GM18507 (cell line): ENCODE data around the gene KIF2A.

Experiments
- DNase-seq: peaks from one replicate; pipeline ENCODE4 v3.0.0; 2011; ENCODE audit warnings: low read depth; ENCODE audit not compliant: insufficient read length; ENCODE audit errors: extremely low spot score
- FAIRE-seq: peaks from 2 replicates; lab custom pipeline; 2011; peaks lifted over from hg19 to GRCh38; lab: Jason Lieb, UNC

The KIF2A gene

GRCh38 chr5:62305715-62306322, at the start of gene KIF2A:
Gene KIF2A, plus strand, starts transcription at chr5:62306206. Its CDS starts 267 bp downstream, at chr5:62306473.
- peak; percentile 96 for FAIRE-seq
- peak; percentile 95 for DNase-seq

DNA sequence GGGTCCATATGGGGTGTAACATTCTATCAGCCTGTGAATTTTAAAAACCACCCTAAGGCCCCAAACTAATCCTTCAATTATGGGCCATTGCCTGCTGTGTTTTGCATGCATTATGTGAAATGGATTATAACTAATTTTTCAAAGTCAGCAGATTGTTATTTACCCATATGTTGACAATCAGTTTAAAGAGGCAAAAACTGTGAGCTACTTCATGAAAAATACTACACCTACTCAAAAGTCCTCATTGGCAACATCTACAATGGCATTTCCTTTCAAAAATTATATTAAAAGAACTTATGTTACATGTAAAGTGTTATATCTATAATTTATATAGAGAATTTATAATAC, 49.0 kb upstream of the KIF2A start:
- no peak for DNase-seq
- FAIRE-seq: no peak

GRCh38 chr5:62258654-62259053, 47.4 kb upstream of the KIF2A start:
- DNase-seq (no peak), FAIRE-seq (no peak)

- DNase-seq: no peak
- no peak for FAIRE-seq
Measured at GRCh38 chr5:62259699-62260250, 46.2 kb upstream of the KIF2A start.

DNA sequence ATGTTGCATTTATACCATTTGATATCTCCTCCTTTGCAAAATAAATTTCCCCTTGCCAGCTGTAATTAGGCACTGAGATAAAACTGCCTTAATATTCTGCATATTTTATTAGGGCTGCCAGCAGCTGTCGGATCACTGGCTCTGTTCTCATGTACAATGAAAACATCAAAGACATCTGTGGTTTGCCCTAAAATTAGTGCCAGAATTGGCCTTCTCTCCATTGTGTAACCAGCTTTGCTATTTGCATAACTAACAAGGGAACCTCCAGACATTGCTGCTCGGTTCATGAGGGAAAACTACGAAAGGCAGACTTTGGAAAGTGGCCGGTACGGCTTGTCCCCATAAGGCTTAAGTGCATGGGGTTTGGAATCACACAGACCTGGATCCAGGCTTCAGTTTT, 45.5 kb upstream of the KIF2A start:
- no peak for FAIRE-seq

GRCh38 chr5:62263401-62263800, 42.6 kb upstream of the KIF2A start:
- FAIRE-seq (no peak), DNase-seq (no peak)

More for the DNA sequence above, 45.5 kb upstream of the KIF2A start:
- no peak for DNase-seq

- DNase-seq: no peak
- no peak for FAIRE-seq
Measured at GRCh38 chr5:62265648-62266112, 40.3 kb upstream of the KIF2A start.

GRCh38 chr5:62266573-62266972, 39.4 kb upstream of the KIF2A start:
- DNase-seq (no peak), FAIRE-seq (no peak)

DNA sequence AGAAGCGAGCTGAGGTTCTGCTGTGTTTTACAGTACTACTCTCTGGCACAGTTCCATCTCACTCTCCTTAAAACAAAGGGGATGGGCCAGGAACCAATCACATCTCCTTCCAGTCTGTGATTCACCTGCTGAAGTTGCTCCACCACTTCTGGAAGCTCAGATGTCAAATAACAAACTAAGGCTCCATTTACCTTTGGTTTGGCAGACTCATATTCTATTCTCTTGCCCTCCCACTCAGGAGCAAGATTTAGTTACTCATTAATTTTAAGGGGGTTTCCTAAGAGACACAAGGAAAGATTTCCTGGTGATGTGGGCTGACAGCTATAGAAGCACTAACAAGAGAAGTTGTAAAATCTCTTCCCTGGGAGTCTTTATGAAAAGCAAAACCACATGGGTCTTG, 37.8 kb upstream of the KIF2A start:
- peak; percentile 80 for FAIRE-seq
- DNase-seq: no peak

DNA sequence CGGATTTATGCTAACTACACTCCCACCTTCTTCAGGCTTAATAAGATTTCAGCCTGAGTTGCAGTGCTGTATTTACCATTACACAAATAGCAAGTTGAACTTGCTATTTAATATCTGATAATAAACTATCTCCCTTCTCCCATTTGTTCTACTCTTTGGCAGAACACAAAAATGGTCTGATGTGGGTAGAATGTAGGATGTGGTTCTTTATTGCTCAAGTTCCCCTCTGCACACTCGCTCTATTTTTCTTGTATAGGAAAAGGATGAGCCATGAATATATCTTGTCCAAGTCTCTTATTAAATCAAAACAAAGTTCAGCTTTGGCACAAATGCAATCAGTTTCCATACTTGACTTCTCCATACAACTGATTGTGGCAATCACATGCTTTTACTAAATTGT, 37.2 kb upstream of the KIF2A start:
- FAIRE-seq (peak; percentile 52), DNase-seq (no peak)

GRCh38 chr5:62271370-62271769, 34.6 kb upstream of the KIF2A start:
- no peak for DNase-seq
- FAIRE-seq: peak; percentile 38

DNA sequence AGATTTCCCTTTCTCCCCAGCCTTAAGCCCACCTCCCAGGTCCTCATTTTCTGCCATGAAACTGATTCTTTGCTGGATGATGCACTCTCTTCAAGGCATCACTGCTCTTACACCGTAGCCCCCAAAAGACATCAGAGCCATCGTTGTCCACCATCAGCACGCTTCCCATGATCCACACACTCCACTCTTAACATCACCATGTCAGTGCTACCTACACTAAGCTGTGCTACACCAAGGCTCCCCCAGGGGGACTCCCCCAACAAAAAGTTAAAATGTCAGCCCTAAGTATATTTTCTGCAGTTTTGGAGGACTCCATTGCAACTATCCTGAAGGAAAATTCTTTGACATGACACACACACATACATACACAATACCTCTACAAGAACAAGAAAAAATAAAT, 34.1 kb upstream of the KIF2A start:
- DNase-seq (no peak), FAIRE-seq (no peak)

DNA sequence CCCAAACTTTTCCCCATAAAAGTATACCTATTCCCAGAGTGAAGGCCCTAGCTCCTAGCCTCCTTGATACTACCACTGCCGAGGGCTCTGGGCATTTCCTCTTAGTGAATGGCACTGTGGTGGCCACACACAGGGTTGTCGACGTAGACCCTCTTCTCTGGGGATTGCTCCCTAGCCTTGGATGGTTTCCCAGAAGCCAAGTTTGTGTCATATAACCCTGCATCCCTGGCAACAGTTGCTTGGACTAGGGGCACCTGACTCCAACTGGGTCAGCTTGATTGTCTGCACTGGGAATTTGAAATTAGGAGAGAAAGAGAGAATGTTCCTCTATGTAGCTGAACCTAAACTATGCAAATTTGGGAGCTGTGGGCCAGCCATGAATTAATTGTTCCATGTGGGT, 32.3 kb upstream of the KIF2A start:
- FAIRE-seq: no peak
- no peak for DNase-seq

DNA sequence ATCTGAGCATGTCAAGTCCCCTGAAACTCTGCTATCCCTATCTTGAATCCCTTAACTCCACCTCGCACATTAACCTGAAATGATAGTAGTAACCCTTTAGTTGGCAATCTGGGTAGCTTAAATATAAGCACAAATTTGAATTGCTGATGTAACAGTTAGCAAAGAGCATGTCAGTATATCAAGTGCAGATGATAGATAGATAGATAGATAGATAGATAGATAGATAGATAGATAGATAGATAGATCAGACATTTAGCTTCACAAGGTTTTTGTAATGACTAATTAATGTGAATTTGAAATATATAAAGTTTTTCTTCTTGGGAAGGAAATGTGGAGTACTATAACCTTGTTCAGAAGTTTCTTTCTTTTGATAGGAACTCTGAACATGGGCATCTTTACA, 30.4 kb upstream of the KIF2A start:
- DNase-seq (no peak), FAIRE-seq (no peak)

- FAIRE-seq (no peak), DNase-seq (no peak)
Measured at GRCh38 chr5:62281411-62281810, 24.6 kb upstream of the KIF2A start.

DNA sequence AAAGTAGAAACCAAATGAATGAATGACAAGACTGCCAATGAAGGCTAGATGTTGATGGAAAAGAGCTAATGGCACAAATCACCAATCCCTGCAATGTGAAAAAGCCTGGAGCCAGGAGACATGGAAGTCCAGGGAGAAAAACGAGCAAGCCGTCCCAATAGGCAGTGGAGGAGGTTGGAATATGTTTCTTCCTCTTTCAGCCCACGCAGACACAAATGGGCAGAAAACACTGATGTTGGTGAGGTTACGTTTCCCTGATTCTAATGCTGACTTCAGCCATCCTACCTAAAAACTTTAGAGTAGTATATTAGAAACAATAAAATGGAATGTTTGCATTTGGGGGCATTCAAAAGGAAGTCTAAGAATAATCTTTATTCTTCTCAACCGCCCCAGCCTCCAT, 23.9 kb upstream of the KIF2A start:
- no peak for FAIRE-seq
- DNase-seq: no peak

DNA sequence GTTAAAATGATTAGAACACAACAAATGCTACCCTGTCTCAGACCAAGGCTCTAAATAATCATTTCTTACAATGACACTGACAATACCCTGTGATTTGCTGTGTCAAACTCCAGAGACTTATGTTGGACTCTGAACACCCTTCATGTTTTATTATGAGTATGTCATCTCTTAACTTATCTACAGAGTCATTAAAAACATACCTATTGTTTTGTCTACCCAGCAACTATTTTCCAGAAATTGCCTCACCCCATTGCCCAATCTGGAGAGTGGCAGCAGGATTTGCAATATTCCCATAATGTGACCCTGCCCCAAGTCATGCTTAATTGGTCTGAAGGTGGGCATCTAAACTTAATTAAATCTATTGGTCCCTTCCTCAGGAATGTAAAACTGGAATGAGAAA, 23.0 kb upstream of the KIF2A start:
- FAIRE-seq: no peak

GRCh38 chr5:62283861-62284260, 22.1 kb upstream of the KIF2A start:
- no peak for DNase-seq
- FAIRE-seq: no peak

More for the DNA sequence above, 23.0 kb upstream of the KIF2A start:
- DNase-seq: no peak

GRCh38 chr5:62284946-62285891, 20.8 kb upstream of the KIF2A start:
- FAIRE-seq (peak; percentile 85), DNase-seq (no peak)

DNA sequence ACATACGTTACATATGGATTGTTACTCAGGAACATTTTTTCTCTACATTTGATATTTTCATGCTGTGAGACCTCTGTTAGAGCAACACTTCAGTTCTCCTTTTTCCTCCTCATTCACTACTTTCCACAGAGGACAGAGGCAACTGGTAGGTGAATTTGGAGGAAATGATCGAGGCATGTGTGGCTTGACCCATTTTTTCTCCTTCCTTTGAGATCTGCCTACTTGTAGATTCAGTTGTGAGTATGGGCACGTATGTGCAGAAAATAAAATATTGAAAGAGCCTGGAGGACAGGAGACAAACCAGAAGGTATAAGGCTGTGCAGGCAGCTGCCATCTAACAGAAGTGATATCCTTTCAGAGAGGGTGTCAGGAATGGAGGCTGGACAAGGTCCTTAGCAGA, 19.2 kb upstream of the KIF2A start:
- FAIRE-seq (no peak), DNase-seq (no peak)

- no peak for DNase-seq
- FAIRE-seq: no peak
Measured at GRCh38 chr5:62287237-62287636, 18.8 kb upstream of the KIF2A start.
